CD4-positive, alpha-beta T cell (primary cell): ENCODE data around the gene DNAJC16. TPM values are rescaled to one million over a fixed set of nuclear protein-coding genes. Genes with fewer than 3 reads are reported as not detected.
A peak's percentile ranks its signal among the peaks of the same experiment; 100 is the strongest.

Experiments
- ATAC-seq: fragments of 200-7000 bp; cut with Tn5 transposase; one replicate; pipeline ENCODE4 v1.10.0; 2022; ENCODE audit warnings: mild to moderate bottlenecking; ENCODE audit not compliant: poor library complexity
- CTCF ChIA-PET: fragments of 350-600 bp; sonication (Branson Sonifier 250); formaldehyde crosslinking; loops from one replicate; lab custom pipeline; 2021; ENCODE audit warnings: antibody characterized with exemption, inconsistent platforms; lab: Charles Lee
- POLR2A ChIA-PET: fragments of 350-600 bp; sonication (Branson Sonifier 250); formaldehyde crosslinking; loops from one replicate; lab custom pipeline; 2021; ENCODE audit warnings: antibody characterized with exemption, inconsistent platforms; lab: Charles Lee
- DNase-seq, 14 experiments: peaks; one replicate each; pipeline ENCODE4 v3.0.0-alpha.2; 2013 to 2020; ENCODE audit warnings: mixed read lengths in 2 of 14
- H3K27ac ChIP-seq, 2 donors: one replicate each; pipeline versions ENCODE4 v1.5.1 to v1.7.0; 2013; ENCODE audit warnings: low read length in 2 of 2, low read depth in 1 of 2, mild to moderate bottlenecking in 1 of 2
- H3K27me3 ChIP-seq, 2 experiments: 1 replicate in 1 of 2; 2 replicates in 1 of 2; pipeline versions ENCODE4 v1.6.1 to v1.7.0; 2013; ENCODE audit warnings: low read length in 2 of 2, control low read depth in 1 of 2, mild to moderate bottlenecking in 1 of 2, moderate library complexity in 1 of 2; ENCODE audit not compliant: insufficient read depth in 2 of 2, control insufficient read depth in 1 of 2
- H3K36me3 ChIP-seq: one replicate; pipeline ENCODE4 v1.6.1; 2013; ENCODE audit warnings: low read length, control low read depth; ENCODE audit not compliant: insufficient read depth
- H3K4me1 ChIP-seq: one replicate; pipeline ENCODE4 v1.6.1; 2013; ENCODE audit warnings: low read length, control low read depth; ENCODE audit not compliant: insufficient read depth
- H3K4me3 ChIP-seq: one replicate; pipeline ENCODE4 v1.5.1; 2013; ENCODE audit warnings: mild to moderate bottlenecking, low read length, moderate library complexity
- H3K9me3 ChIP-seq, 2 experiments: 1 replicate in 1 of 2; 2 replicates in 1 of 2; pipeline versions ENCODE4 v1.6.1 to v1.7.0; 2013; ENCODE audit warnings: low read length in 2 of 2, mild to moderate bottlenecking in 2 of 2, control low read depth in 1 of 2, moderate library complexity in 1 of 2; ENCODE audit not compliant: control insufficient read depth in 1 of 2, insufficient read depth in 1 of 2
- H3K27ac Mint-ChIP-seq: one replicate; pipeline ENCODE4 v1.8.0; 2020; ENCODE audit warnings: mixed read lengths
- H3K27me3 Mint-ChIP-seq: one replicate; pipeline ENCODE4 v1.8.0; 2021; ENCODE audit warnings: mixed read lengths
- H3K36me3 Mint-ChIP-seq: one replicate; pipeline ENCODE4 v1.8.0; 2021; ENCODE audit warnings: low read depth, mixed read lengths
- H3K4me1 Mint-ChIP-seq: one replicate; pipeline ENCODE4 v1.8.0; 2021; ENCODE audit warnings: low read depth, mixed read lengths
- H3K4me3 Mint-ChIP-seq: one replicate; pipeline ENCODE4 v1.8.0; 2020; ENCODE audit warnings: mild to moderate bottlenecking, mixed read lengths
- H3K9me3 Mint-ChIP-seq: one replicate; pipeline ENCODE4 v1.8.0; 2020; ENCODE audit warnings: mixed read lengths
- CTCF ChIP-seq: fragments of 200-600 bp; IDR thresholded peaks from one replicate; pipeline ENCODE4 v1.8.0; 2022; ENCODE audit warnings: antibody characterized with exemption, mild to moderate bottlenecking
- intact Hi-C, 2 experiments: fragments of 100-400 bp; cut with DNase I in 1 of 2; cut with micrococcal nuclease in 1 of 2; formaldehyde crosslinking; loops; one replicate each; pipeline versions ENCODE4 v1.15.1 to v1.9.0; 2023 to 2025; cut with DNase I, micrococcal nuclease
- total RNA-seq, 174 experiments: library from RNA in 2 of 174; stranded (reverse) in 2 of 174; gene quantifications; one replicate each; pipeline ENCODE4 v1.2.3 and lab custom pipeline; 2021 to 2026

DNAJC16 gene
- total RNA-seq, 2 experiments from 2014 or later, result 8.2 to 10.4 TPM

- no peaks in the 10 kb centered on the region for H3K27me3 ChIP-seq
- no peaks in the 10 kb centered on the region for H3K4me1 ChIP-seq
- ATAC-seq, result no peak
- no peak overlapping the region for H3K4me3 Mint-ChIP-seq
- no peaks in the 10 kb centered on the region for H3K9me3 ChIP-seq
- intact Hi-C loops, result no loop called here
- peaks cover 11% of the 10 kb centered on the region for H3K4me1 Mint-ChIP-seq
- peaks cover 77% of the 10 kb centered on the region for H3K36me3 Mint-ChIP-seq
- no peak overlapping the region for H3K4me3 ChIP-seq
- H3K9me3 Mint-ChIP-seq, result no peaks in the 10 kb centered on the region
- peaks cover 67% of the 10 kb centered on the region for H3K36me3 ChIP-seq
- POLR2A ChIA-PET, result interaction anchor here (0.6 to 2.9 kb wide), 3 partner anchors 9 to 87 kb away, joined by 3 to 10 read pairs (median 4); partner anchors contain the start of gene AGMAT
- no peak overlapping the region for H3K27ac ChIP-seq
- H3K27me3 Mint-ChIP-seq, result no peaks in the 10 kb centered on the region
- no peak for TF ChIP-seq CTCF
- no peak for DNase-seq
- peak overlapping the region; percentile 35 for H3K27ac Mint-ChIP-seq
- CTCF ChIA-PET, result no interaction called here
Observed at GRCh38 chr1:15570861-15571260, 44.2 kb downstream of the DNAJC16 start.

DNA sequence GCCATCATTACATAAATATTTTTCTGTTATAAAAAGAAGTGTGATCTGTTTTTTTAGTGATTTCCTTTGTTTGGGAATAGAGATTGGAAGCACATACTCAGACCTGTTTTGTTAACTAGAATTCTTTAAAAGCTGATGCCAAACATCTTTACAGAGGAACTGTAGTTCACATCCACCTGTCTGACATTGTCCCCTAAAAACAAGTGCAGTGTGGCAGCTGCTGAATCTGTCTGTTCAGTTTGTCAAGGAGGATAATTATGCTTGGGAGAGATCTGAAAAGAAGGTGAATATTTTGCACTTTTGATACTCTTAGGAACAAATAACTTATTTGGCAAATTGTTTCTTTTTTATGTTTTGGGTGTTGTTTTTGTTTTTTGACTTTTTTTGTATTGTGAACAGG, 44.6 kb downstream of the DNAJC16 start:
- TF ChIP-seq CTCF, result no peak
- H3K27ac Mint-ChIP-seq, result peak overlapping the region; percentile 35
- Histone ChIP-seq H3K9me3 (no peaks in the 10 kb centered on the region), H3K4me1 (no peaks in the 10 kb centered on the region), H3K27ac (no peak overlapping the region), H3K36me3 (peaks cover 63% of the 10 kb centered on the region), H3K4me3 (no peak overlapping the region), H3K27me3 (no peaks in the 10 kb centered on the region)
- intact Hi-C loops, result no loop called here
- no peak overlapping the region for H3K4me3 Mint-ChIP-seq
- H3K4me1 Mint-ChIP-seq, result peaks cover 11% of the 10 kb centered on the region
- peaks cover 73% of the 10 kb centered on the region for H3K36me3 Mint-ChIP-seq
- ATAC-seq (no peak), DNase-seq (no peak)
- H3K9me3 Mint-ChIP-seq, result no peaks in the 10 kb centered on the region
- CTCF ChIA-PET, result interaction anchor here (0.6 kb wide), 1 partner anchor 16 kb away, joined by 3 read pairs; no protein-coding TSS in a partner anchor
- POLR2A ChIA-PET, result interaction anchor here (0.6 to 2.9 kb wide), 3 partner anchors 8 to 87 kb away, joined by 3 to 10 read pairs (median 4); partner anchors contain the start of gene AGMAT
- no peaks in the 10 kb centered on the region for H3K27me3 Mint-ChIP-seq

DNA sequence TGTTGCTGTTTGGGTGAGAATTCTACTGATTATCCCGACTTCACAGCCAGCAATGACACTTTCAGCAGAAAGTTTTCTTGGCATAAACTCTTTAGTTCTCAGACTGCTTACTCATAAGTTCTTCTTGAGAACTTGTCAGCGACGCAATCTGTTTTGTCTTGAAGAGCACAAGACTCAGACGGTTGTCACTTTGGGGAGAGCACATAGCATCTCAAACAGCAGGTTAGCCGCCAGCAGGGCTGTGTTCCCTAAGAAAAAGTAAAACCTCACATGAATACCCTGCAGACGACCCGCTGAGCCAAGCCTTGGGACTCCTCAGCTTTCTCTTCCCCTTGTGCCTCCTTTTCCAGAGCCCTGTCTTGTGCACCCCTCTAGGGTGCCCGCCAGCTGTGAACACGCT, 46.8 kb downstream of the DNAJC16 start:
- CTCF ChIA-PET, result interaction anchor here (1.0 kb wide), 1 partner anchor 142 kb away, joined by 3 read pairs; no protein-coding TSS in a partner anchor

More for the DNA sequence above, 46.8 kb downstream of the DNAJC16 start:
- Mint-ChIP-seq H3K4me1 (peaks cover 27% of the 10 kb centered on the region), H3K36me3 (peaks cover 52% of the 10 kb centered on the region), H3K9me3 (no peaks in the 10 kb centered on the region), H3K4me3 (no peak overlapping the region), H3K27ac (peak overlapping the region; percentile 27), H3K27me3 (no peaks in the 10 kb centered on the region)
- Histone ChIP-seq H3K27me3 (no peaks in the 10 kb centered on the region), H3K4me3 (no peak overlapping the region), H3K4me1 (peaks cover 16% of the 10 kb centered on the region), H3K27ac (no peak overlapping the region), H3K9me3 (no peaks in the 10 kb centered on the region), H3K36me3 (peaks cover 42% of the 10 kb centered on the region)
- intact Hi-C loops, result no loop called here
- no peak for TF ChIP-seq CTCF
- DNase-seq, result no peak
- no peak for ATAC-seq
- POLR2A ChIA-PET, result no interaction called here
